Endothelial cell of umbilical vein (primary cell): Measurements from ENCODE around the gene ABCA3. TPM values are rescaled to one million over a fixed set of nuclear protein-coding genes. Genes with fewer than 3 reads are reported as not detected.

ENCODE experiments used
- BruUV-seq: library from RNA; stranded (reverse); fragments of 400-500 nt; replicated peaks from 2 replicates; lab custom pipeline; 2021; lab: Mats Ljungman, UMichigan
- CTCF ChIA-PET: fragments of 300-600, 350-600 bp; sonication (Branson Sonifier 250); formaldehyde crosslinking; loops from one replicate; lab custom pipeline; 2021; ENCODE audit warnings: antibody characterized with exemption, inconsistent platforms; lab: Charles Lee
- POLR2A ChIA-PET: fragments of 300-600, 350-600 bp; sonication (Branson Sonifier 250); formaldehyde crosslinking; loops from one replicate; lab custom pipeline; 2021; ENCODE audit warnings: antibody characterized with exemption, inconsistent platforms; lab: Charles Lee
- DNase-seq: peaks from one replicate; pipeline ENCODE4 v3.0.0-alpha.2; 2011; ENCODE audit warnings: low read depth, low spot score
- FAIRE-seq: peaks from 2 replicates; lab custom pipeline; 2011; peaks lifted over from hg19 to GRCh38; lab: Jason Lieb, UNC
- H2AFZ ChIP-seq: 2 replicates; pipeline ENCODE4 v1.6.0; 2012; ENCODE audit warnings: low read depth, low read length, control low read depth, inconsistent platforms
- H3K27ac ChIP-seq: 2 replicates; pipeline ENCODE4 v1.5.1; 2011; ENCODE audit warnings: low read depth, mild to moderate bottlenecking, control low read depth, low read length, moderate library complexity; ENCODE audit not compliant: insufficient read depth
- H3K27me3 ChIP-seq, 2 experiments: 2 replicates each; pipeline versions ENCODE4 v1.6.0 to v1.6.1; 2011; ENCODE audit warnings: low read length in 2 of 2, mixed read lengths in 1 of 2; ENCODE audit not compliant: control insufficient read depth in 2 of 2, insufficient read depth in 2 of 2
- H3K36me3 ChIP-seq, 2 experiments: 2 replicates in 1 of 2; 3 replicates in 1 of 2; pipeline ENCODE4 v1.5.1; 2011; ENCODE audit warnings: low read length in 2 of 2, mild to moderate bottlenecking in 1 of 2, moderate library complexity in 1 of 2; ENCODE audit not compliant: control insufficient read depth in 2 of 2, insufficient read depth in 2 of 2; ENCODE audit errors: extremely low read depth in 1 of 2
- H3K4me1 ChIP-seq: 3 replicates; pipeline ENCODE4 v1.5.1; 2011; ENCODE audit warnings: mild to moderate bottlenecking, low read length; ENCODE audit not compliant: control insufficient read depth, insufficient read depth; ENCODE audit errors: extremely low read depth
- H3K4me2 ChIP-seq: 2 replicates; pipeline ENCODE4 v1.6.1; 2011; ENCODE audit warnings: low read length, control low read depth, mixed read lengths; ENCODE audit not compliant: insufficient read depth
- H3K4me3 ChIP-seq, 3 experiments: fragments of 200-600 bp in 1 of 3; sonication (generic), shearing (Covaris generic) in 1 of 3; replicated peaks in 1 of 3; 2 replicates each; pipeline ENCODE4 v1.5.1; 2011 to 2016; ENCODE audit warnings: control low read depth in 3 of 3, low read length in 3 of 3, mild to moderate bottlenecking in 2 of 3, inconsistent platforms in 1 of 3, low read depth in 1 of 3, moderate library complexity in 1 of 3; ENCODE audit not compliant: insufficient read depth in 1 of 3
- H3K79me2 ChIP-seq: 2 replicates; pipeline ENCODE4 v1.6.0; 2012; ENCODE audit warnings: low read length, inconsistent platforms; ENCODE audit not compliant: control insufficient read depth, insufficient read depth
- H3K9ac ChIP-seq: replicated peaks from 2 replicates; pipeline ENCODE3; 2011; ENCODE audit warnings: low read length, control low read depth; ENCODE audit not compliant: insufficient read depth; ENCODE audit errors: extremely low read depth
- H3K9me1 ChIP-seq: replicated peaks from 3 replicates; pipeline ENCODE4 v1.6.0; 2011; ENCODE audit warnings: mild to moderate bottlenecking, low read length; ENCODE audit not compliant: control insufficient read depth, insufficient read depth; ENCODE audit errors: extremely low read depth
- H3K9me3 ChIP-seq: replicated peaks from 2 replicates; pipeline ENCODE4 v1.5.1; 2012; ENCODE audit warnings: low read length, inconsistent platforms; ENCODE audit not compliant: control insufficient read depth, insufficient read depth
- H4K20me1 ChIP-seq: replicated peaks from 2 replicates; pipeline ENCODE3; 2011; ENCODE audit warnings: mild to moderate bottlenecking, low read length; ENCODE audit not compliant: control insufficient read depth, insufficient read depth; ENCODE audit errors: extremely low read depth
- CTCF ChIP-seq, 2 donors: IDR thresholded peaks; 1 replicate in 1 of 2; 2 replicates in 1 of 2; pipeline ENCODE4 v1.5.1; 2011; ENCODE audit warnings: low read length in 2 of 2, mild to moderate bottlenecking in 2 of 2, moderate library complexity in 2 of 2, control low read depth in 1 of 2, inconsistent platforms in 1 of 2, low read depth in 1 of 2; ENCODE audit not compliant: insufficient read depth in 1 of 2; ENCODE audit errors: extremely low read depth in 1 of 2
- EZH2 ChIP-seq: IDR thresholded peaks from 2 replicates; pipeline ENCODE4 v1.6.1; 2012; ENCODE audit warnings: borderline replicate concordance, low read depth, mild to moderate bottlenecking, moderate library complexity, low read length, inconsistent platforms; ENCODE audit not compliant: severe bottlenecking
- FOS ChIP-seq: IDR thresholded peaks from 2 replicates; pipeline ENCODE4 v1.6.1; 2011; ENCODE audit warnings: mild to moderate bottlenecking, low read length, moderate library complexity, borderline replicate concordance; ENCODE audit not compliant: insufficient read depth
- GATA2 ChIP-seq: IDR thresholded peaks from 2 replicates; pipeline ENCODE4 v1.7.0; 2011; ENCODE audit warnings: low read depth, mild to moderate bottlenecking, moderate library complexity, mixed read lengths, low read length; ENCODE audit not compliant: insufficient read length, insufficient read depth
- JUN ChIP-seq: IDR thresholded peaks from 2 replicates; pipeline ENCODE4 v1.6.1; 2011; ENCODE audit warnings: borderline replicate concordance, low read depth; ENCODE audit not compliant: insufficient read length, insufficient read depth
- MAX ChIP-seq: IDR thresholded peaks from 2 replicates; pipeline ENCODE4 v1.6.1; 2011; ENCODE audit not compliant: insufficient read depth, insufficient read length
- MYC ChIP-seq: IDR thresholded peaks from one replicate; pipeline ENCODE4 v1.6.1; 2011; ENCODE audit warnings: mild to moderate bottlenecking, low read depth, low read length
- POLR2A ChIP-seq: IDR thresholded peaks from 2 replicates; pipeline ENCODE4 v1.6.1; 2012; ENCODE audit warnings: low read depth, mild to moderate bottlenecking, control low read depth, low read length
- POLR2AphosphoS5 ChIP-seq: IDR thresholded peaks from 2 replicates; pipeline ENCODE4 v1.6.1; 2012; ENCODE audit warnings: low read depth, mild to moderate bottlenecking, control low read depth, low read length, moderate library complexity; ENCODE audit not compliant: insufficient read depth
- dilution Hi-C: fragments of 300-500 bp; cut with MboI; formaldehyde crosslinking; loops from one replicate; pipeline ENCODE4 v1.15.0; 2019; ENCODE audit warnings: low sequenced_read_pairs; ENCODE audit not compliant: extremely low pct_ligation_motif_present
- intact Hi-C: fragments of 100-400 bp; cut with micrococcal nuclease; formaldehyde crosslinking; loops from one replicate; pipeline ENCODE4 v1.10.0; 2022
- polyA plus RNA-seq, 4 experiments: library from polyadenylated mRNA; depleted of rRNA in 3 of 4; stranded (reverse) in 3 of 4; unstranded in 1 of 4; fragments of >200 nt; gene quantifications; 2 replicates each; pipeline versions ENCODE4 v1.2.1 to v1.2.3, GENCODE V29; 2011 to 2012; ENCODE audit warnings: missing spikeins in 1 of 4
- total RNA-seq: library from RNA; stranded (reverse); gene quantifications from 2 replicates; pipeline ENCODE4 v1.2.3, GENCODE V29; 2021

The ABCA3 gene
- total and polyA plus RNA-seq, 2 donors (not counting 3 experiments of a cell fraction or from before 2014, with no cell fraction given) = 13.5 to 36.0 TPM

DNA sequence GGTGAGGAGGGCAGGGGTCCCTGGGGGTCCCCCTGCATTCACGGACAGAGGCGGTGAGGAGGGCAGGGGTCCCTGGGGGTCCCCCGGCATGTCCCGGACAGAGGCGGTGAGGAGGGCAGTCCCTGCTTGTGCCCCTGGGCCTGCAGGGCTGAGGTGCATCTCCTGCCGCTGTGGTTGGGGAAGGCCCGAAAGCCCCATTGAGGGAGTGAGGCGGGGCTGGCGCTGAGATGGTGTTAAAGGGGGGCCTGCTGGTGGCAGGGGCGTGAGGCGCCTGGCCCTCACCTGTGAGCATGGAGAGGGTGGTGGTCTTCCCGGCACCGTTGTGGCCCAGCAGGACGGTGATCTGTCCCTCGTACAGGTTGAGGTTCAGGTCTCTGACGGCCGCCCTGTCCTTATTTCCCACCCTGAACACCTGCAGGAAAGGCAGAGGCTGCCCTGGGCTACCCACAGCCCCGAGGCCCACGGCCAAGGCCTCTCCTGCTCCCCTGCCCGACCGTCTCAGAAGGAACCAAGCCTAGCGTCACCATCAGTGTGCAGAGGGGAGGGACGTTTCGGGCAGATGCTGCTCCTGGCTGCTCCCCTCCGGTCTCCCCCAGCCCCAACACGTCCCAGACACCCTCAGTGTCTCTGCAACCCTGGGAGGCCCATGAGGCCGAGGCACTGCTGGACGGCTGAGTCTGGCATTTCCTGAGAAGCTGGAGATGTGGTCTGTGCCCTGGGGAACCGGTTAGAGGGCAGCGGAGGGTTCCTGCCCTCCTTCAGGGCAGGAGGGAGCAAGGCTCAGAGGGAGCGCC lies 41.2 kb downstream of the ABCA3 start:
- Histone ChIP-seq H4K20me1 (no peaks in the 10 kb centered on the region), H2AFZ (no peak overlapping the region), H3K79me2 (no peaks in the 10 kb centered on the region), H3K4me2 (no peak overlapping the region), H3K9me1 (no peaks in the 10 kb centered on the region), H3K9me3 (no peaks in the 10 kb centered on the region), H3K27ac (no peak overlapping the region), H3K9ac (no peak overlapping the region), H3K4me1 (no peaks in the 10 kb centered on the region), H3K4me3 (no peak overlapping the region), H3K36me3 (peaks cover 0 to 8% of the 10 kb centered on the region in 2 experiments), H3K27me3 (no peaks in the 10 kb centered on the region)
- DNase-seq (no peak), FAIRE-seq (no peak)
- dilution Hi-C loops (no loop called here), intact Hi-C loops (loop anchor here (10.0 kb wide), 1 partner anchor 125 kb away; the partner anchor contains the start of gene CCNF)
- no peak for TF ChIP-seq GATA2
- no peak for TF ChIP-seq MYC
- no peak for TF ChIP-seq MAX
- no peak for TF ChIP-seq CTCF (IDR thresholded peaks at IDR 0.05; ENCODE audit: extremely low read depth in 1 of 2, insufficient read depth in 1 of 2, low read depth in 1 of 2, low read length in 2 of 2)
- TF ChIP-seq POLR2AphosphoS5 = no peak
- TF ChIP-seq JUN = no peak
- TF ChIP-seq POLR2A = no peak
- no peak for TF ChIP-seq FOS
- no peak for TF ChIP-seq EZH2
- CTCF ChIA-PET = no interaction called here
- POLR2A ChIA-PET = no interaction called here
- BruUV-seq = no TSS peak
